NCI-H2227 (cell line): ENCODE results near the gene DDRGK1.

ENCODE experiments used
- DNase-seq: peaks from one replicate; lab custom pipeline; 2025; ENCODE audit not compliant: unreplicated experiment; lab: John Stamatoyannopoulos, UW

The DDRGK1 gene

DNA sequence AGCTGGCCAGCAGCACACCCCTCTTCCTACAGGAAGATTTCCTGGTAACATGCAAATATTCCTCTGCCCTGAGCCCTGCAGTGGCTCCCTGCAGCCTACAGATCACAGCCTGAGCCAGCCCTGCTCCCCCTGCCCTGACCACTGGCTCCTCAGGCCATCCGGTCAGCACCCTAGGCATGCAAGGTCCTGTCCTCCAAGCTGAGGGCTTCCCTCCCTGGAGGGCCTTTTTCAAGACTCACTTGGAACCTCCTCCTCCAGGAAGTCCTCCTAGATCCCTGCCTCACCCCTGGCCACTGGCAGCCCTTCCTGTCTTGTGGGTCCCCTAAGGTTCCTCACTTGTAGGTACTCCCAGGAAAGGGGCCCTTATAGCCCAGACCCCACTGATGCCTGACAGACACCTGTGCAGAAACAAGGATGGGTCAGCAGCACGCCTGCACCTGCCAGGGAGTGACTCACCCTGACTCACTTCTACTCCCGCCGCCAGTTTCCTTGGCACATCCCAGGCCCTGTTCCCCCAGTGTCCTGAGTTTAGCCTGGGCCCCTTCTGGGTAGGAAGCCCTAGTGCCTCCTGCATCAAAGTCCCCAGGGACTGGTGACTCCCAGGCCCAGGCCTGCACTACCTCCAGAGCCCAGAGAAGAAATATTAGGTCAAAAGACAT is 31.3 kb upstream of the DDRGK1 start:
- DNase-seq = no peak

GRCh38 chr20:3233991-3234498 is 29.6 kb upstream of the DDRGK1 start:
- no peak for DNase-seq

- DNase-seq = no peak
Measured at GRCh38 chr20:3233131-3233990, 28.9 kb upstream of the DDRGK1 start.

DNA sequence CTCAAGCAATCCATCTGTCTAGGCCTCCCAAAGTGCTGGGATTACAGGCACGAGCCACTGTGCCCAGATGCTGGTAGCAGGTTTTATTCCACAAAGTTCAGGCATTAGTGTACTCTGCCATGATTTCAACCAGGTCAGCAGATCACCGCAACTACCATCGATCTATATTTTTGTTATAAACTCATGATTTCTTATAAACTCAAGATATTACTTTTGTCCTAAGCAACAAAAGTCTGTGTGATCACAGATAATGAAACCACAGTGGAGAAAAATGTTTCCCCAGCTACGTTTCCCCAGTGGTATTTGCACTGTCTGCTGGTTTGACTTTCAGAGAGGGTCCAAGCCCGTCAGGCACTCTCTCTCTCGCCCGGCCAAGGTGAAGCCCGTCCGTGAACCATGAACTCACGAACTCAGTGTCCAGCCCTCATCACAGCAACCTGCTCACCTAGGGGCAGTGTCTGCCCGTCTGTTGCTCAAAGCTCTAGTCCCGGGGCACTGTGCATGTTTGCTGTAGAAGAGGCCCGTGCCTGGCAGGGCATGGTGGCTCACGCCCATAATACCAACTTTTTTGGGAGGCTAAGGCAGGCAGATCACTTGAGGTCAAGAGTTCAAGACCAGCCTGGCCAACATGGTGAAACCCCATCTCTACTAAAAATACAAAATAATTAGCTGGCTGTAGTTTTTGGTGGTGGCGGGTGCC is 27.6 kb upstream of the DDRGK1 start:
- no peak for DNase-seq

- DNase-seq = no peak
Measured at GRCh38 chr20:3231116-3231515, 26.6 kb upstream of the DDRGK1 start.

DNA sequence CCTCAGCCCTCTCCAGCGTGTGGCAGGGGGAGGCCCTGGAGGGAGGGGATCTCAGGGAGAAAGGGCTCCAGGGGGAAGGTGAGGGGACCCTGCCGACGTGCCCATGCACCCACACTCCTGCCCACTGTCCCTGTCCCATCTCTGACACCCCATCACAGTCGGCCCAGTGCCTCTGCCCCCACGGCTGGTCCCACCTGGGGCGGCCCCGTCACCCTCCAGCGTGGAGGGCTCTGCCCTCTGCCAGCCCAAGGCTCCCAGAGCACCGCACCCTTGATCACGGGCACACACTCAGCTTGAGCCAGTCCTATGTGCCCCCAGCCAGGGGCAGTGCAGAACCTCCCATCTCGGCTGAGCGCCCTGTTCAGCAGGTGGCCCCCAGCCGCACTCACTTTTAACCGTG is 25.3 kb upstream of the DDRGK1 start:
- DNase-seq = no peak

- no peak for DNase-seq
Measured at GRCh38 chr20:3229158-3229557, 24.7 kb upstream of the DDRGK1 start.

GRCh38 chr20:3228750-3229032 is 24.2 kb upstream of the DDRGK1 start:
- no peak for DNase-seq

DNA sequence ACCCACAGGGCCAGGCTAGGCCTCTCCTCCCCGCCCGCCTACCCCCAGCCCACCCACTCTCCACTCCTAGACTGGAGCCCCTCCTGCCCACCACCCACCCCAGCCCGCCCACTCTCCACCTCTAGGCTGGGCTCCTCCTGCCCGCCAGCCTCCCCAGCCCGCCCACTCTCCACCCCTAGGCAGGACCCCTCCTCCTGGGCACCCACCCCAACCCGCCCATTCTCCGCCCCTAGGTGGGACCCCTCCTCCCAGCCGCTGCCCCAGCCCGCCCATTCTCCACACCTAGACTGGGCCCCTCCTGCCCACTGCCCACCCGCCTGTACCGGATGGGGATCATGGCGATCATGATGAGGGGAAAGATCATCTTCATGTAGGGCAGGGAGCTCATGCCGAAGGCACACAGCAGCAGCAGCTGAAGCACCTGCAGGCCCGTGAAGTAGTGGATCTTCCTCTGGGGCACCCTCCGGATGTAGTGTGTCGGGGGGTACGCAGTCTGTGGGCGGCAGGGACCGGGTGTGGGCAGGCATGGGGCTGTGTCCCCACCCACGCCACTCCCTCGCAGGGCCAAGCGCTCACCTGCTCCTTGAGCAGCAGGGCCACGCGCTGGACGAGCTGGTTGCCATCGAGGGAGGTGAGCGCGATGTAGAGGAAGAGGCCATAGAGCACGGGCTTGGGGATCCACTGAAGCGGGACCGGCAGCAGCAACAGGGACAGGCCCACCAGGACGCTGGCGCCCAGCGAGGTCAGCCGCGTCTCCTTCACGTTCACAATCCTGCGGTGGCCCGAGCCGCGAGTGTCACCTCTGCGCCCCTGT is 23.7 kb upstream of the DDRGK1 start:
- no peak for DNase-seq

DNA sequence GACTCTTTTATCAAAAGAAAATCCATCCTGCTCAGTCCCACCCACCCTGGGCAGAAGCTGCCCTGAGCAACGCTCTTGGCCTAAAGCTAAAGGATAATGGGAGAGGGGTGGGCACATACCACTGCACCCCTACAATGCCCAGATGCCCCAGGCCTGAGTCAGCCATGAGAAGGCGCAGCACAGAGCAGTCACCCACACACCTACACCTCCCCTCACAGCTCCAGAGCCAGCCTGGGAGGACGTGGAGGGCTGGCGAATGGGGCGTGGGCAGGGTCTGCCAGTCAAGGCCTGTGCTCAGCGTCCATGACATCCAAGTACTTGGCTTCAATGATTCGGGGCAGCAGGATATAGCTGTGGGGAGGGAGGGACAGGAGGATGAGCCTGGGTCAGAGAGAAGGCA is 23.0 kb upstream of the DDRGK1 start:
- no peak for DNase-seq

- no peak for DNase-seq
Measured at GRCh38 chr20:3226864-3227263, 22.4 kb upstream of the DDRGK1 start.

GRCh38 chr20:3226093-3226492 is 21.6 kb upstream of the DDRGK1 start:
- DNase-seq = no peak

GRCh38 chr20:3224681-3225421 is 20.4 kb upstream of the DDRGK1 start:
- DNase-seq = no peak

DNA sequence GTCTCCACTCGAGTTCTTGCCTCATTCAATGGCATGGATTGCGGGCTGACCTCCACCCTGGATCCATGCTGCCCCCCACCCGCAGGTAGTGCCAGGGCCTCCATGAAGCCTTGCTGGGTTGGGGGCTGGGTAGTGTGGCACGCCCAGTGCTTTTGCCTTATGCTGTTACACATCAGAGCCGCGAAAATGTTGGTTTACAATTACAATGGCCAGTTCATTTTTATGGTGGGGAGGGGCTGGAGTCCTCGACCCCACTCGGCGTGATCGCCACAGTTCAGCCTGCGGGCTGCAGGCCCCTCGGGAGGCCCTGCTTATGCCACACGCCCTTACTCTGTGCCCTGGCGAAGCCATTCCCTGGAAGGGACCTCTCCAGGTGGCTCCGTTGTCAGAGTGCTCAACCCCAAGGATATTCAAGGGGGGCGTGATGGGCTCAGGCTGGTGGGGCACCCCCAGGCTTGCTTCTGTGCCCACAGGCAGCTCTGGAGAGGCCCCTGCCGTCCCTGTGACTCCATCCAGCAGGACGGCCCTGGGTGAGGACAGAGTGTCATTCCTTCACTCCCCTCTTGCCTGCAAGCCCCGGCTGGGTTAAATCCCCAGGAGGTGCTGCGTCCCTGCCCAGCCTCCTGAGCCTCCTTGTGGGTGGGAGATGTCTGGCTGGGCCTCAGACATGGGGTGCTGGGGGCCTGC is 19.7 kb upstream of the DDRGK1 start:
- no peak for DNase-seq

DNA sequence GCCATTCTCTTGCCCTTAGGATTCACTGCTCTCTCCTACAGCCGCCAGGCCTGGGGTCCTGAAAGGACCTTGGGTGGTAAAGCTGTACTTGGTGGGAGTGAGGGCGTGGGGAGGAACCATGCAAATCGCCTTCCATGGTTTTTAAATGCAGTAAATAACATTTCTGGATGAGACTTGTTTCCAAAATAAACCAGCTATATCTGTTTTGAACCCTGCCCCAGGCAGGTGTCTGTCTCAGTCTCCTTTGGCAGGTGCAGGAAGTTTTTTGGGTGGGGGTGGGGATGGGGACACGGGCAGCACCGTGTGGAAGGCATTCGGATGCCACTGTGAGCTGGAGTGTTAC is 19.1 kb upstream of the DDRGK1 start:
- no peak for DNase-seq

GRCh38 chr20:3222635-3223600 is 18.4 kb upstream of the DDRGK1 start:
- DNase-seq = no peak

- no peak for DNase-seq
Measured at GRCh38 chr20:3221398-3222226, 17.1 kb upstream of the DDRGK1 start.
